CD4-positive, alpha-beta T cell (primary cell): ENCODE results near the gene FGFR3. TPM values are rescaled to one million over a fixed set of nuclear protein-coding genes. Genes with fewer than 3 reads are reported as not detected.

Source experiments
- ATAC-seq: fragments of 200-7000 bp; cut with Tn5 transposase; one replicate; pipeline ENCODE4 v1.10.0; 2022; ENCODE audit warnings: mild to moderate bottlenecking; ENCODE audit not compliant: poor library complexity
- CTCF ChIA-PET: fragments of 350-600 bp; sonication (Branson Sonifier 250); formaldehyde crosslinking; loops from one replicate; lab custom pipeline; 2021; ENCODE audit warnings: antibody characterized with exemption, inconsistent platforms; lab: Charles Lee
- POLR2A ChIA-PET: fragments of 350-600 bp; sonication (Branson Sonifier 250); formaldehyde crosslinking; loops from one replicate; lab custom pipeline; 2021; ENCODE audit warnings: antibody characterized with exemption, inconsistent platforms; lab: Charles Lee
- DNase-seq, 14 experiments: peaks; one replicate each; pipeline ENCODE4 v3.0.0-alpha.2; 2013 to 2020; ENCODE audit warnings: mixed read lengths in 2 of 14
- H3K27ac ChIP-seq, 2 donors: one replicate each; pipeline versions ENCODE4 v1.5.1 to v1.7.0; 2013; ENCODE audit warnings: low read length in 2 of 2, low read depth in 1 of 2, mild to moderate bottlenecking in 1 of 2
- H3K27me3 ChIP-seq, 2 experiments: 1 replicate in 1 of 2; 2 replicates in 1 of 2; pipeline versions ENCODE4 v1.6.1 to v1.7.0; 2013; ENCODE audit warnings: low read length in 2 of 2, control low read depth in 1 of 2, mild to moderate bottlenecking in 1 of 2, moderate library complexity in 1 of 2; ENCODE audit not compliant: insufficient read depth in 2 of 2, control insufficient read depth in 1 of 2
- H3K36me3 ChIP-seq: one replicate; pipeline ENCODE4 v1.6.1; 2013; ENCODE audit warnings: low read length, control low read depth; ENCODE audit not compliant: insufficient read depth
- H3K4me1 ChIP-seq: one replicate; pipeline ENCODE4 v1.6.1; 2013; ENCODE audit warnings: low read length, control low read depth; ENCODE audit not compliant: insufficient read depth
- H3K4me3 ChIP-seq: one replicate; pipeline ENCODE4 v1.5.1; 2013; ENCODE audit warnings: mild to moderate bottlenecking, low read length, moderate library complexity
- H3K9me3 ChIP-seq, 2 experiments: 1 replicate in 1 of 2; 2 replicates in 1 of 2; pipeline versions ENCODE4 v1.6.1 to v1.7.0; 2013; ENCODE audit warnings: low read length in 2 of 2, mild to moderate bottlenecking in 2 of 2, control low read depth in 1 of 2, moderate library complexity in 1 of 2; ENCODE audit not compliant: control insufficient read depth in 1 of 2, insufficient read depth in 1 of 2
- H3K27ac Mint-ChIP-seq: one replicate; pipeline ENCODE4 v1.8.0; 2020; ENCODE audit warnings: mixed read lengths
- H3K27me3 Mint-ChIP-seq: one replicate; pipeline ENCODE4 v1.8.0; 2021; ENCODE audit warnings: mixed read lengths
- H3K36me3 Mint-ChIP-seq: one replicate; pipeline ENCODE4 v1.8.0; 2021; ENCODE audit warnings: low read depth, mixed read lengths
- H3K4me1 Mint-ChIP-seq: one replicate; pipeline ENCODE4 v1.8.0; 2021; ENCODE audit warnings: low read depth, mixed read lengths
- H3K4me3 Mint-ChIP-seq: one replicate; pipeline ENCODE4 v1.8.0; 2020; ENCODE audit warnings: mild to moderate bottlenecking, mixed read lengths
- H3K9me3 Mint-ChIP-seq: one replicate; pipeline ENCODE4 v1.8.0; 2020; ENCODE audit warnings: mixed read lengths
- intact Hi-C, 2 experiments: fragments of 100-400 bp; cut with DNase I in 1 of 2; cut with micrococcal nuclease in 1 of 2; formaldehyde crosslinking; loops; one replicate each; pipeline versions ENCODE4 v1.15.1 to v1.9.0; 2023 to 2025; cut with DNase I, micrococcal nuclease
- total RNA-seq, 174 experiments: library from RNA in 2 of 174; stranded (reverse) in 2 of 174; gene quantifications; one replicate each; pipeline ENCODE4 v1.2.3 and lab custom pipeline; 2021 to 2026
- TF ChIP-seq, protein P1 (sequence below): fragments of 200-600 bp; IDR thresholded peaks from one replicate; pipeline ENCODE4 v1.8.0; 2022; ENCODE audit warnings: antibody characterized with exemption, mild to moderate bottlenecking

Gene FGFR3
- total RNA-seq, 2 experiments from 2014 or later = 0.33 TPM; not detected in 1

- DNase-seq = no peak
- peaks cover 0 to 7% of the 10 kb centered on the region in 2 experiments for H3K9me3 ChIP-seq
- no peak overlapping the region for H3K27ac ChIP-seq
- H3K27me3 Mint-ChIP-seq = peaks cover 9% of the 10 kb centered on the region
- intact Hi-C loops = no loop called here
- H3K4me3 ChIP-seq = no peak overlapping the region
- ChIA-PET CTCF (no interaction called here), POLR2A (no interaction called here)
- H3K4me1 ChIP-seq = peaks cover 3% of the 10 kb centered on the region
- H3K27me3 ChIP-seq = peaks cover 2 to 3% of the 10 kb centered on the region in 2 experiments
- H3K27ac Mint-ChIP-seq = no peak overlapping the region
- no peaks in the 10 kb centered on the region for H3K9me3 Mint-ChIP-seq
- H3K4me1 Mint-ChIP-seq = no peaks in the 10 kb centered on the region
- H3K4me3 Mint-ChIP-seq = no peak overlapping the region
- ATAC-seq = no peak
- TF ChIP-seq, protein P1, sequence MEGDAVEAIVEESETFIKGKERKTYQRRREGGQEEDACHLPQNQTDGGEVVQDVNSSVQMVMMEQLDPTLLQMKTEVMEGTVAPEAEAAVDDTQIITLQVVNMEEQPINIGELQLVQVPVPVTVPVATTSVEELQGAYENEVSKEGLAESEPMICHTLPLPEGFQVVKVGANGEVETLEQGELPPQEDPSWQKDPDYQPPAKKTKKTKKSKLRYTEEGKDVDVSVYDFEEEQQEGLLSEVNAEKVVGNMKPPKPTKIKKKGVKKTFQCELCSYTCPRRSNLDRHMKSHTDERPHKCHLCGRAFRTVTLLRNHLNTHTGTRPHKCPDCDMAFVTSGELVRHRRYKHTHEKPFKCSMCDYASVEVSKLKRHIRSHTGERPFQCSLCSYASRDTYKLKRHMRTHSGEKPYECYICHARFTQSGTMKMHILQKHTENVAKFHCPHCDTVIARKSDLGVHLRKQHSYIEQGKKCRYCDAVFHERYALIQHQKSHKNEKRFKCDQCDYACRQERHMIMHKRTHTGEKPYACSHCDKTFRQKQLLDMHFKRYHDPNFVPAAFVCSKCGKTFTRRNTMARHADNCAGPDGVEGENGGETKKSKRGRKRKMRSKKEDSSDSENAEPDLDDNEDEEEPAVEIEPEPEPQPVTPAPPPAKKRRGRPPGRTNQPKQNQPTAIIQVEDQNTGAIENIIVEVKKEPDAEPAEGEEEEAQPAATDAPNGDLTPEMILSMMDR = no peak
- H3K36me3 Mint-ChIP-seq = no peaks in the 10 kb centered on the region
- no peaks in the 10 kb centered on the region for H3K36me3 ChIP-seq
Observed at GRCh38 chr4:1759170-1759817, 33.8 kb upstream of the FGFR3 start.

- Histone ChIP-seq H3K9me3 (peaks cover 0 to 11% of the 10 kb centered on the region in 2 experiments), H3K27ac (no peak overlapping the region), H3K27me3 (peaks cover 5 to 8% of the 10 kb centered on the region in 2 experiments), H3K36me3 (no peaks in the 10 kb centered on the region), H3K4me3 (no peak overlapping the region), H3K4me1 (peaks cover 3% of the 10 kb centered on the region)
- Mint-ChIP-seq H3K4me3 (no peak overlapping the region), H3K4me1 (no peaks in the 10 kb centered on the region), H3K36me3 (no peaks in the 10 kb centered on the region), H3K9me3 (no peaks in the 10 kb centered on the region), H3K27me3 (peaks cover 13% of the 10 kb centered on the region), H3K27ac (no peak overlapping the region)
- no peak for DNase-seq
- ChIA-PET POLR2A (no interaction called here), CTCF (no interaction called here)
- TF ChIP-seq, protein P1 = no peak
- intact Hi-C loops = loop anchor here in 1 of 2 experiments (5.0 kb wide), 1 partner anchor 52 kb away; no protein-coding TSS in a partner anchor
- ATAC-seq = no peak
Observed at GRCh38 chr4:1759818-1760223, 33.3 kb upstream of the FGFR3 start.

GRCh38 chr4:1760521-1761071 is 32.5 kb upstream of the FGFR3 start:
- no peaks in the 10 kb centered on the region for H3K4me1 Mint-ChIP-seq
- Histone ChIP-seq H3K36me3 (no peaks in the 10 kb centered on the region), H3K9me3 (peaks cover 0 to 12% of the 10 kb centered on the region in 2 experiments), H3K4me3 (no peak overlapping the region), H3K4me1 (peaks cover 3% of the 10 kb centered on the region), H3K27me3 (peaks cover 8 to 14% of the 10 kb centered on the region in 2 experiments), H3K27ac (no peak overlapping the region)
- H3K36me3 Mint-ChIP-seq = no peaks in the 10 kb centered on the region
- POLR2A ChIA-PET = no interaction called here
- TF ChIP-seq, protein P1 = no peak
- H3K4me3 Mint-ChIP-seq = no peak overlapping the region
- ATAC-seq (no peak), DNase-seq (no peak)
- no peaks in the 10 kb centered on the region for H3K9me3 Mint-ChIP-seq
- H3K27ac Mint-ChIP-seq = no peak overlapping the region
- intact Hi-C loops = loop anchor here in 1 of 2 experiments (5.0 kb wide), 1 partner anchor 52 kb away; no protein-coding TSS in a partner anchor
- CTCF ChIA-PET = no interaction called here
- H3K27me3 Mint-ChIP-seq = peaks cover 20% of the 10 kb centered on the region
